GM23338 (cell line): ENCODE measurements around the gene TNFSF8. TPM values are rescaled to one million over a fixed set of nuclear protein-coding genes. Genes with fewer than 3 reads are reported as not detected.
A peak's percentile ranks its signal among the peaks of the same experiment; 100 is the strongest.

ENCODE experiments used
- ATAC-seq: fragments of 200-7000 bp; cut with Tn5 transposase; 3 replicates; pipeline ENCODE4 v1.9.1; 2020
- DNase-seq: peaks from one replicate; pipeline ENCODE4 v3.0.0-alpha.2; 2015; ENCODE audit warnings: low spot score
- H2AFZ ChIP-seq: fragments of 200-600 bp; sonication (generic); 2 replicates; pipeline ENCODE4 v1.8.0; 2016; ENCODE audit warnings: antibody characterized with exemption, mild to moderate bottlenecking, moderate library complexity
- H3F3A ChIP-seq: fragments of 200-600 bp; sonication (generic); replicated peaks from 2 replicates; pipeline ENCODE4 v1.8.0; 2017; ENCODE audit warnings: antibody characterized with exemption, mixed run types, low read depth
- H3K27ac ChIP-seq: fragments of 200-600 bp; sonication (generic); 2 replicates; pipeline ENCODE4 v1.6.1; 2016; ENCODE audit warnings: low read depth
- H3K27me3 ChIP-seq: fragments of 200-600 bp; sonication (generic); 2 replicates; pipeline ENCODE4 v1.8.0; 2016; ENCODE audit warnings: mild to moderate bottlenecking, mixed run types, moderate library complexity; ENCODE audit not compliant: insufficient read depth
- H3K36me3 ChIP-seq: fragments of 200-600 bp; sonication (generic); 2 replicates; pipeline ENCODE4 v1.8.0; 2016; ENCODE audit warnings: mild to moderate bottlenecking; ENCODE audit not compliant: insufficient read depth
- H3K4me1 ChIP-seq: fragments of 200-600 bp; sonication (generic); 2 replicates; pipeline ENCODE4 v1.8.0; 2016; ENCODE audit warnings: mild to moderate bottlenecking, moderate library complexity; ENCODE audit not compliant: insufficient read depth
- H3K4me2 ChIP-seq: fragments of 200-600 bp; sonication (generic); 2 replicates; pipeline ENCODE4 v1.7.1; 2017; ENCODE audit warnings: mixed run types
- H3K4me3 ChIP-seq: fragments of 200-600 bp; sonication (generic); 2 replicates; pipeline ENCODE4 v1.6.1; 2016; ENCODE audit warnings: mixed run types
- H3K79me2 ChIP-seq: fragments of 200-600 bp; sonication (generic); replicated peaks from 2 replicates; pipeline ENCODE4 v1.8.0; 2017; ENCODE audit warnings: mild to moderate bottlenecking; ENCODE audit not compliant: insufficient read depth
- H3K9me2 ChIP-seq: fragments of 200-600 bp; sonication (generic); 2 replicates; pipeline ENCODE4 v1.8.0; 2017; ENCODE audit not compliant: insufficient read depth
- H4K20me1 ChIP-seq: fragments of 200-600 bp; sonication (generic); replicated peaks from 2 replicates; pipeline ENCODE4 v1.8.0; 2017; ENCODE audit warnings: mild to moderate bottlenecking; ENCODE audit not compliant: insufficient read depth
- H3K27ac Mint-ChIP-seq: 2 replicates; pipeline ENCODE4 v1.8.0; 2020; ENCODE audit warnings: inconsistent platforms, mild to moderate bottlenecking, moderate library complexity, mixed read lengths
- H3K27me3 Mint-ChIP-seq: 3 replicates; pipeline ENCODE4 v1.8.0; 2022; ENCODE audit warnings: low read depth, mild to moderate bottlenecking, moderate library complexity, mixed read lengths, inconsistent platforms; ENCODE audit not compliant: insufficient read depth, poor library complexity
- H3K36me3 Mint-ChIP-seq: 3 replicates; pipeline ENCODE4 v1.8.0; 2021; ENCODE audit warnings: low read depth, mild to moderate bottlenecking, inconsistent platforms, moderate library complexity, mixed read lengths
- H3K4me1 Mint-ChIP-seq: 3 replicates; pipeline ENCODE4 v1.8.0; 2020; ENCODE audit warnings: mild to moderate bottlenecking, inconsistent platforms, mixed read lengths
- H3K4me3 Mint-ChIP-seq: 3 replicates; pipeline ENCODE4 v1.8.0; 2021; ENCODE audit warnings: moderate library complexity, mild to moderate bottlenecking, inconsistent platforms, mixed read lengths
- H3K9me3 Mint-ChIP-seq: 3 replicates; pipeline ENCODE4 v1.8.0; 2020; ENCODE audit warnings: moderate library complexity, mild to moderate bottlenecking, inconsistent platforms, mixed read lengths
- EZH2 ChIP-seq: fragments of 200-600 bp; sonication (generic); IDR thresholded peaks from one replicate; pipeline ENCODE4 v1.8.0; 2017; ENCODE audit warnings: antibody characterized with exemption, mild to moderate bottlenecking, low read depth; ENCODE audit not compliant: unreplicated experiment
- EZH2phosphoT487 ChIP-seq: fragments of 200-600 bp; sonication (generic); IDR thresholded peaks from one replicate; pipeline ENCODE4 v1.8.1; 2018; ENCODE audit warnings: antibody characterized with exemption; ENCODE audit not compliant: unreplicated experiment
- JUNB ChIP-seq: IDR thresholded peaks from one replicate; pipeline ENCODE4 v1.6.1; 2016; ENCODE audit warnings: antibody characterized with exemption; ENCODE audit not compliant: unreplicated experiment
- NANOG ChIP-seq: IDR thresholded peaks from 2 replicates; pipeline ENCODE4 v1.6.1; 2016; ENCODE audit warnings: antibody characterized with exemption, borderline replicate concordance
- POLR2AphosphoS5 ChIP-seq: IDR thresholded peaks from 2 replicates; pipeline ENCODE4 v1.6.1; 2016; ENCODE audit warnings: antibody characterized with exemption, low read depth
- STAT1 ChIP-seq: IDR thresholded peaks from one replicate; pipeline ENCODE4 v1.6.1; 2016; ENCODE audit warnings: antibody characterized with exemption; ENCODE audit not compliant: unreplicated experiment
- polyA plus RNA-seq: library from polyadenylated mRNA; unstranded; fragments of >200 nt; fragmentation: Nextera tagmentation; extraction: Ambion mirVana; gene quantifications from 2 replicates; pipeline ENCODE4 v1.2.1, GENCODE V29; 2016
- total RNA-seq: library from RNA; depleted of rRNA; stranded (reverse); fragments of >200 nt; shearing (Covaris generic); gene quantifications from 2 replicates; pipeline ENCODE4 v1.2.3, GENCODE V29; 2014
- TF ChIP-seq, protein P1 (sequence below): IDR thresholded peaks from 2 replicates; pipeline ENCODE4 v1.6.1; 2016; ENCODE audit warnings: antibody characterized with exemption
- TF ChIP-seq, protein P2 (sequence below): fragments of 250-450 bp; sonication (Bioruptor Pico); IDR thresholded peaks from 2 replicates; pipeline ENCODE4 v1.5.0; 2020; ENCODE audit warnings: mild to moderate bottlenecking, moderate library complexity

TNFSF8 gene
- total and polyA plus RNA-seq, 2 experiments from 2014 or later: not detected

DNA sequence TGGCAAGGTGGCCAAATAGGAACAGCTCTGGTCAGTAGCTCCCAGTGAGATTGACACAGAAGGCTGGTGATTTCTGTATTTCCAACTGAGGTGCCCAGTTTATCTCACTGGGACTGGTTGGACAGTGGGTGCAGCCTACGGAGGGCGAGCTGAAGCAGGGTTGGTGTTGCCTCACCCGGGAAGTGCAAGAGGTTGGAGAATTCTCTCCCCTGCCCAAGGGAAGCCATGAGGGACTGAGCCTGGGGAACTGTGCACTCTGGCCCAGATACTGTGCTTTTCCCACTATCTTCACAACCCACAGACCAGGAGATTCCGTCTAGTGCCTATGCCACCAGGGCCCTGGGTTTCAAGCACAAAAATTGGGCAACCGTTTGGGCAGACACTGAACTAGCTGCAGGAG is 61.0 kb downstream of the TNFSF8 start:
- no peak overlapping the region for H3K27ac Mint-ChIP-seq
- DNase-seq (no peak), ATAC-seq (no peak)
- H3K4me3 ChIP-seq: no peak overlapping the region
- 0 out of 2 replicates have a peak overlapping the region, but pooled peaks have one; percentile 55 for H3K4me2 ChIP-seq
- no peaks in the 10 kb centered on the region for H3K36me3 ChIP-seq
- H2AFZ ChIP-seq: peak overlapping the region; percentile 93
- peaks cover 2% of the 10 kb centered on the region for H3K27me3 Mint-ChIP-seq
- TF ChIP-seq EZH2phosphoT487: no peak
- TF ChIP-seq STAT1: no peak
- TF ChIP-seq POLR2AphosphoS5: no peak
- TF ChIP-seq NANOG: no peak
- TF ChIP-seq, protein P1, sequence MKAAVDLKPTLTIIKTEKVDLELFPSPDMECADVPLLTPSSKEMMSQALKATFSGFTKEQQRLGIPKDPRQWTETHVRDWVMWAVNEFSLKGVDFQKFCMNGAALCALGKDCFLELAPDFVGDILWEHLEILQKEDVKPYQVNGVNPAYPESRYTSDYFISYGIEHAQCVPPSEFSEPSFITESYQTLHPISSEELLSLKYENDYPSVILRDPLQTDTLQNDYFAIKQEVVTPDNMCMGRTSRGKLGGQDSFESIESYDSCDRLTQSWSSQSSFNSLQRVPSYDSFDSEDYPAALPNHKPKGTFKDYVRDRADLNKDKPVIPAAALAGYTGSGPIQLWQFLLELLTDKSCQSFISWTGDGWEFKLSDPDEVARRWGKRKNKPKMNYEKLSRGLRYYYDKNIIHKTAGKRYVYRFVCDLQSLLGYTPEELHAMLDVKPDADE: no peak
- H3K27ac ChIP-seq: no peak overlapping the region
- no peaks in the 10 kb centered on the region for H3K79me2 ChIP-seq
- H3K4me3 Mint-ChIP-seq: no peak overlapping the region
- H3K4me1 Mint-ChIP-seq: peaks cover 8% of the 10 kb centered on the region; the same call in 2 of the 3 replicates
- no peaks in the 10 kb centered on the region for H4K20me1 ChIP-seq
- peaks cover 9% of the 10 kb centered on the region; the same call in 1 of the 2 replicates for H3K4me1 ChIP-seq
- H3K27me3 ChIP-seq: no peaks in the 10 kb centered on the region
- no peaks in the 10 kb centered on the region for H3F3A ChIP-seq
- H3K9me2 ChIP-seq: no peaks in the 10 kb centered on the region
- no peaks in the 10 kb centered on the region for H3K36me3 Mint-ChIP-seq
- peaks cover 3% of the 10 kb centered on the region; the same call in 2 of the 3 replicates for H3K9me3 Mint-ChIP-seq

GRCh38 chr9:114867327-114867726 is 63.1 kb downstream of the TNFSF8 start:
- Histone ChIP-seq H3K27ac (no peak overlapping the region), H3K4me3 (no peak overlapping the region), H3K27me3 (no peaks in the 10 kb centered on the region), H3K36me3 (no peaks in the 10 kb centered on the region), H3F3A (no peaks in the 10 kb centered on the region), H3K4me2 (no peak overlapping the region), H3K79me2 (no peaks in the 10 kb centered on the region), H2AFZ (no peak overlapping the region), H3K4me1 (peaks cover 9% of the 10 kb centered on the region; the same call in 1 of the 2 replicates), H4K20me1 (no peaks in the 10 kb centered on the region), H3K9me2 (no peaks in the 10 kb centered on the region)
- Mint-ChIP-seq H3K9me3 (peaks cover 3% of the 10 kb centered on the region; the same call in 2 of the 3 replicates), H3K27ac (no peak overlapping the region), H3K4me3 (no peak overlapping the region), H3K27me3 (peaks cover 2% of the 10 kb centered on the region), H3K4me1 (peaks cover 8% of the 10 kb centered on the region; the same call in 2 of the 3 replicates), H3K36me3 (no peaks in the 10 kb centered on the region)
- ATAC-seq: no peak
- no peak for TF ChIP-seq EZH2phosphoT487
- TF ChIP-seq EZH2: no peak
- TF ChIP-seq JUNB: no peak
- no peak for DNase-seq

DNA sequence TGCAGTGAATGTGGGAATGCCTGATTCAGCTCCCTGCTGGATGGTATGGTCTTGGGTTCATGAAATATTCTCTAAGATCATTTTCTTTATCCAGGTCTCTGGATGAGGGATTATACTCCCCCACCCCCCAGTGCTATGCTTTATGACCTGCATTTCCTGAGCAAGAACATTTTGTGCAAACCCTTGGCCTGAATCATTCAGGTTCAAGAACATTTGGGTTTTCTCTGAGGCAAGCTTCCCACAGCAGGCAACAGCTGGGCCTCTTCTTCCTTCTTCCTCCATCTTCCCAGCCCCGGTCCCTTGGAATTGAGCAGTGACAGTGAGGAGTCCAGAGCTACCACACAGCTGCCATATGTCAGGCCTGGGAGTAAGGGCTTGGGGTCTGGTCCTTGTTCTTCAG is 65.9 kb downstream of the TNFSF8 start:
- no peaks in the 10 kb centered on the region for H3K9me3 Mint-ChIP-seq
- H3K4me3 Mint-ChIP-seq: no peak overlapping the region
- H3K36me3 Mint-ChIP-seq: no peaks in the 10 kb centered on the region
- no peak for DNase-seq
- Histone ChIP-seq H3K36me3 (no peaks in the 10 kb centered on the region), H3K4me2 (no peak overlapping the region), H3K4me3 (no peak overlapping the region), H2AFZ (no peak overlapping the region), H3K4me1 (0 out of 2 replicates have a peak, but pooled peaks cover under 1% of the 10 kb centered on the region), H3K79me2 (no peaks in the 10 kb centered on the region), H3K27me3 (no peaks in the 10 kb centered on the region), H3K9me2 (no peaks in the 10 kb centered on the region), H3K27ac (no peak overlapping the region), H3F3A (no peaks in the 10 kb centered on the region), H4K20me1 (no peaks in the 10 kb centered on the region)
- H3K4me1 Mint-ChIP-seq: peaks cover 3% of the 10 kb centered on the region; the same call in 2 of the 3 replicates
- ATAC-seq: no peak
- H3K27me3 Mint-ChIP-seq: peaks cover 2% of the 10 kb centered on the region
- H3K27ac Mint-ChIP-seq: no peak overlapping the region
- TF ChIP-seq NANOG (no peak), POLR2AphosphoS5 (no peak), EZH2 (no peak), STAT1 (no peak), JUNB (no peak)
- TF ChIP-seq, protein P2, sequence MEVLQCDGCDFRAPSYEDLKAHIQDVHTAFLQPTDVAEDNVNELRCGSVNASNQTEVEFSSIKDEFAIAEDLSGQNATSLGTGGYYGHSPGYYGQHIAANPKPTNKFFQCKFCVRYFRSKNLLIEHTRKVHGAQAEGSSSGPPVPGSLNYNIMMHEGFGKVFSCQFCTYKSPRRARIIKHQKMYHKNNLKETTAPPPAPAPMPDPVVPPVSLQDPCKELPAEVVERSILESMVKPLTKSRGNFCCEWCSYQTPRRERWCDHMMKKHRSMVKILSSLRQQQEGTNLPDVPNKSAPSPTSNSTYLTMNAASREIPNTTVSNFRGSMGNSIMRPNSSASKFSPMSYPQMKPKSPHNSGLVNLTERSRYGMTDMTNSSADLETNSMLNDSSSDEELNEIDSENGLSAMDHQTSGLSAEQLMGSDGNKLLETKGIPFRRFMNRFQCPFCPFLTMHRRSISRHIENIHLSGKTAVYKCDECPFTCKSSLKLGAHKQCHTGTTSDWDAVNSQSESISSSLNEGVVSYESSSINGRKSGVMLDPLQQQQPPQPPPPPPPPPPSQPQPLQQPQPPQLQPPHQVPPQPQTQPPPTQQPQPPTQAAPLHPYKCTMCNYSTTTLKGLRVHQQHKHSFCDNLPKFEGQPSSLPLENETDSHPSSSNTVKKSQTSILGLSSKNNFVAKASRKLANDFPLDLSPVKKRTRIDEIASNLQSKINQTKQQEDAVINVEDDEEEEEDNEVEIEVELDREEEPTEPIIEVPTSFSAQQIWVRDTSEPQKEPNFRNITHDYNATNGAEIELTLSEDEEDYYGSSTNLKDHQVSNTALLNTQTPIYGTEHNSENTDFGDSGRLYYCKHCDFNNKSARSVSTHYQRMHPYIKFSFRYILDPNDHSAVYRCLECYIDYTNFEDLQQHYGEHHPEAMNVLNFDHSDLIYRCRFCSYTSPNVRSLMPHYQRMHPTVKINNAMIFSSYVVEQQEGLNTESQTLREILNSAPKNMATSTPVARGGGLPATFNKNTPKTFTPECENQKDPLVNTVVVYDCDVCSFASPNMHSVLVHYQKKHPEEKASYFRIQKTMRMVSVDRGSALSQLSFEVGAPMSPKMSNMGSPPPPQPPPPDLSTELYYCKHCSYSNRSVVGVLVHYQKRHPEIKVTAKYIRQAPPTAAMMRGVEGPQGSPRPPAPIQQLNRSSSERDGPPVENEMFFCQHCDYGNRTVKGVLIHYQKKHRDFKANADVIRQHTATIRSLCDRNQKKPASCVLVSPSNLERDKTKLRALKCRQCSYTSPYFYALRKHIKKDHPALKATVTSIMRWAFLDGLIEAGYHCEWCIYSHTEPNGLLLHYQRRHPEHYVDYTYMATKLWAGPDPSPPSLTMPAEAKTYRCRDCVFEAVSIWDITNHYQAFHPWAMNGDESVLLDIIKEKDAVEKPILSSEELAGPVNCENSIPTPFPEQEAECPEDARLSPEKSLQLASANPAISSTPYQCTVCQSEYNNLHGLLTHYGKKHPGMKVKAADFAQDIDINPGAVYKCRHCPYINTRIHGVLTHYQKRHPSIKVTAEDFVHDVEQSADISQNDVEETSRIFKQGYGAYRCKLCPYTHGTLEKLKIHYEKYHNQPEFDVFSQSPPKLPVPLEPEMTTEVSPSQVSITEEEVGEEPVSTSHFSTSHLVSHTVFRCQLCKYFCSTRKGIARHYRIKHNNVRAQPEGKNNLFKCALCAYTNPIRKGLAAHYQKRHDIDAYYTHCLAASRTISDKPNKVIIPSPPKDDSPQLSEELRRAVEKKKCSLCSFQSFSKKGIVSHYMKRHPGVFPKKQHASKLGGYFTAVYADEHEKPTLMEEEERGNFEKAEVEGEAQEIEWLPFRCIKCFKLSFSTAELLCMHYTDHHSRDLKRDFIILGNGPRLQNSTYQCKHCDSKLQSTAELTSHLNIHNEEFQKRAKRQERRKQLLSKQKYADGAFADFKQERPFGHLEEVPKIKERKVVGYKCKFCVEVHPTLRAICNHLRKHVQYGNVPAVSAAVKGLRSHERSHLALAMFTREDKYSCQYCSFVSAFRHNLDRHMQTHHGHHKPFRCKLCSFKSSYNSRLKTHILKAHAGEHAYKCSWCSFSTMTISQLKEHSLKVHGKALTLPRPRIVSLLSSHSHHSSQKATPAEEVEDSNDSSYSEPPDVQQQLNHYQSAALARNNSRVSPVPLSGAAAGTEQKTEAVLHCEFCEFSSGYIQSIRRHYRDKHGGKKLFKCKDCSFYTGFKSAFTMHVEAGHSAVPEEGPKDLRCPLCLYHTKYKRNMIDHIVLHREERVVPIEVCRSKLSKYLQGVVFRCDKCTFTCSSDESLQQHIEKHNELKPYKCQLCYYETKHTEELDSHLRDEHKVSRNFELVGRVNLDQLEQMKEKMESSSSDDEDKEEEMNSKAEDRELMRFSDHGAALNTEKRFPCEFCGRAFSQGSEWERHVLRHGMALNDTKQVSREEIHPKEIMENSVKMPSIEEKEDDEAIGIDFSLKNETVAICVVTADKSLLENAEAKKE (CRISPR knock-in tag): no peak
